ES-I3 (cell line): ENCODE results near the gene CNTFR.

Source experiments
- H3K36me3 ChIP-seq: 2 replicates; pipeline ENCODE4 v1.6.1; 2013; ENCODE audit warnings: mild to moderate bottlenecking, low read length, control low read depth, moderate library complexity; ENCODE audit not compliant: insufficient read depth
- H3K4me1 ChIP-seq: 2 replicates; pipeline ENCODE4 v1.6.1; 2013; ENCODE audit warnings: mild to moderate bottlenecking, control low read depth, low read length; ENCODE audit not compliant: insufficient read depth
- H3K9ac ChIP-seq: 2 replicates; pipeline ENCODE4 v1.6.1; 2013; ENCODE audit warnings: low read depth, mild to moderate bottlenecking, low read length, moderate library complexity
- H3K9me3 ChIP-seq: 2 replicates; pipeline ENCODE4 v1.6.1; 2013; ENCODE audit warnings: mild to moderate bottlenecking, low read length, moderate library complexity; ENCODE audit not compliant: control insufficient read depth, insufficient read depth

CNTFR gene

DNA sequence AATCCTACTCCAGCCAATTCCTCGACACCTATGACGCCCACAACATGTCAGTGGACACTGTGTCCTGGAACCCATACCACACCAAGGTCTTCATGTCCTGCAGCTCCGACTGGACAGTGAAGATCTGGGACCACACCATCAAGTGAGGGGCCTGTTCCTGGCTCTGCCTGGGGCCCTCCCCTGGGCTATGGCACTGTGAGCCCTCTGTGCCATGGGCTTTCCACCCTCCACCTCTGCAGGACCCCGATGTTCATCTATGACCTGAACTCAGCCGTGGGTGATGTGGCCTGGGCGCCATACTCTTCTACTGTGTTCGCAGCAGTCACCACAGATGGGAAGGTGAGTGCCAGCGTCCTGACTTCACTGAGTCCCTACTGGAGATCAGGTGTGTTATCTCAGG lies 75.1 kb downstream of the CNTFR start:
- Histone ChIP-seq H3K36me3 (no peaks in the 10 kb centered on the region), H3K4me1 (peaks cover 33% of the 10 kb centered on the region), H3K9ac (no peak overlapping the region), H3K9me3 (no peaks in the 10 kb centered on the region)

DNA sequence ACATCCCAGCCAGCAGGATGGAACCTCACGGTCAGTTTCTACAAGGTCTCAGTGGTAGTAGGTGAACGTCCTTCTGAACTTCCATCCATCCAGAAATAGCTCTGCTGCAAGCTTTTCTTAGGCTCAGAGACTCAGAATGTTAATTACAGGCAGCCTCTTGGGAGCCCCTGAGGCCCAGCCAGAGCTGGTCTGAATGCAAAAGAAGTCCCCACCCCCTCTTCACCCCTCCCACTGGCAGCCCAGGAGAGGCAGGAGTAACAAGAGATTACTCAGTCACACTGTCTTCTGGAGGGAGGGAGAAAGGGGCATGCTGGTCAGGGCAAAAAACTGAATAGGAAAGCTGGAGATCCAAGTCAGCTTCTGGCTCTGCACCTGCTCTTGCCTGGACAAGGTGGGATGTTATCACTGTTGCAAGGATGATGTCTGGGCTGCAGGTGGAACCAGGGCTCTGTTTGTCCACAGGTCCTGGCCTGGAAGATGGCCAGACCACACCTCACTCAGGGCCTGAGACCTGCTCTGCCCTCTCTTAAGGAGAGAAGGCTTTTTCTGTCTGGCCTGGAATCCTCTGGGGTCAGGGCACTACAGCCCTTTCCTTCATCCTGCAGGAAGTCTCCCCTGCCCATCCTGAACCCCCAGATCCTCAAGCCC lies 75.8 kb downstream of the CNTFR start:
- Histone ChIP-seq H3K36me3 (no peaks in the 10 kb centered on the region), H3K4me1 (peaks cover 33% of the 10 kb centered on the region), H3K9ac (0 out of 2 replicates have a peak overlapping the region, but pooled peaks have one; percentile 2), H3K9me3 (no peaks in the 10 kb centered on the region)

DNA sequence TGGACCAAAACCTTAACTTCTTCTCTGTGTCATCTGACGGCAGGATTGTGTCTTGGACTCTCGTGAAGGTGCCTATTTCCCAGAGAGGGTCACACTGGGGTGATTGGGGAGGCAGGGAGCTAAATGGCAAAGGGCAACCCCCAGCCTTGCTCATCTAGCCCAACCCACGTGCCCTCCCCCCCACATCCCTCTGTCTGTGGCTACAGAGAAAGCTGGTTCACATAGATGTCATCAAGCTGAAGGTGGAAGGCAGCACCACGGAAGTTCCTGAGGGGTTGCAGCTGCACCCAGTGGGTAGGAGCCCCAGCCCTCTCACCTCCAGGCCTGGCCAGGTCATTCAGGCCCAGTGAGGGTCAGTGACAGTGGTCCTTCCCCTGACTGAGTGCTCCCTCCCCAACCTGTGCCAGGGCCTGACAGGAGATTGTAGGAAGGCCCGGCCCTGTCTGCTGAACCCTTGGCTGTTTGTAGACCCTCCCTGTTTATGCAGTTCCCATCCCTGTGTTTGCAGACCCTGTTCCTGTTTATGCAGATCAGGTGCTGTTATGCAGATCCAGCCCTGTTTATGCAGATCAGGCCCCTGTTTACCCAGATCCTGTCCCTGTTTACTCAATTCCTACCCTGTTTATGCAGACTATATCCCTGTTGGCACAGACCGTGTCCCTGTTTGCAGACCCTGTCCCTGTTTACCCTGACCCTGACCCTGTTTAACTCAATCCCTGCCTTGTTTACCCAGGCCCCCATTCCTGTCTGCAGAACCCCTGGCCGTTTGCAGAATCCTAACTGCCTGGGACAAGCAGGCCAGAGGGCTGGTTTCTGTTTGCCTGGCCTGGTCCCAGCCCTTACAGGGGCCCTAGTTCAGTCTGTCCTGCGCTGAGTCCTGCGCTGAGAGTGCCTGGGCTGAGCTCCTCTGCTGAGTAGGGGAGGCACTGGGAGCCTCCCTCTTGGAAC lies 77.1 kb downstream of the CNTFR start:
- no peaks in the 10 kb centered on the region for H3K9me3 ChIP-seq
- peak overlapping the region; percentile 32 for H3K9ac ChIP-seq
- peaks cover 33% of the 10 kb centered on the region for H3K4me1 ChIP-seq
- H3K36me3 ChIP-seq = no peaks in the 10 kb centered on the region

- H3K36me3 ChIP-seq = no peaks in the 10 kb centered on the region
- H3K9ac ChIP-seq = no peak overlapping the region
- peaks cover 33% of the 10 kb centered on the region for H3K4me1 ChIP-seq
- H3K9me3 ChIP-seq = no peaks in the 10 kb centered on the region
Observed at GRCh38 chr9:34510497-34511468, 78.7 kb downstream of the CNTFR start.

GRCh38 chr9:34508951-34509350 lies 80.6 kb downstream of the CNTFR start:
- H3K9ac ChIP-seq = no peak overlapping the region
- H3K4me1 ChIP-seq = peaks cover 29% of the 10 kb centered on the region
- no peaks in the 10 kb centered on the region for H3K9me3 ChIP-seq
- H3K36me3 ChIP-seq = no peaks in the 10 kb centered on the region

GRCh38 chr9:34508463-34508862 lies 81.1 kb downstream of the CNTFR start:
- no peaks in the 10 kb centered on the region for H3K36me3 ChIP-seq
- H3K4me1 ChIP-seq = peaks cover 25% of the 10 kb centered on the region
- H3K9me3 ChIP-seq = no peaks in the 10 kb centered on the region
- H3K9ac ChIP-seq = no peak overlapping the region

DNA sequence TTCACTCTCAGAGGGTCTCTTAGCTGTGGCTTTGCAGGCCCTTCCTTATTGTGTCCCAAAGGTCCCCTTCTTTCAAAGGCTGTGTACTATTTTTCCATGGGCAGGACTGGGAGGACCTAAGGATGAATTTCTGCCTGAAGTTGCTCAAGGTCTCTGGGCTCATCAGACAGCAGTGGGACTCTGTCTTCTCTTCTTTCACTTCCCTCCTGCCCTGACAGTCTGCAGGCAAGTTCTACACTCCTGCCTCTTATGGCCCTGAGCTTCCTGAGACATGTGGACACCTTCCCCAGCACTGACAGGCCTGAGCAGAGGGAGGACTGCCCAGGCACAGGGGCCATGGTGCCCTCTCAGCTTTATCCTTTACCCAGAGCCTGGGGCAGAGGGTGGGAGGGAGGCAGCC lies 81.6 kb downstream of the CNTFR start:
- H3K9ac ChIP-seq = no peak overlapping the region
- H3K9me3 ChIP-seq = no peaks in the 10 kb centered on the region

DNA sequence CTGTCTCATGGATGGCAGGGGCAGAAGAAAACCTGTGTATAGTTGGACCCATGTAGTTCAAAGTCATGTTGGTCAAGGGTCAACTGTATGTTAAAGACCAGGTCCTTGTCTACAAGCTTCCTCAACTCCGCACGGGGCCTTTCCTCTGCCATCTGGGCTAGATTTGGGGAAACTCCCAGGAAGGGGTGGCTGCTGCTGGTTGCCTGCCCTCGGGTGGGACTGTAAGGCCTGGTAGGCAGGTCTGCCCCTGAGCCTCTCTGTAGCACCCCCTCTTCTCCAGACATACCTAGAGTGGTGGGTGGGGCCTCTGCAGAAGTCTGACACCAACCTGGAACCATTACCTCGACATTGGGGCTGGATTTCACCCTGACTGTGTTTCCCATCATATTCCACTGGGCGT lies 82.0 kb downstream of the CNTFR start:
- H3K9me3 ChIP-seq = no peaks in the 10 kb centered on the region
- peaks cover 16% of the 10 kb centered on the region; the same call in 1 of the 2 replicates for H3K4me1 ChIP-seq
- no peak overlapping the region for H3K9ac ChIP-seq
- no peaks in the 10 kb centered on the region for H3K36me3 ChIP-seq

More for the DNA sequence above, 81.6 kb downstream of the CNTFR start:
- Histone ChIP-seq H3K4me1 (peaks cover 20% of the 10 kb centered on the region), H3K36me3 (no peaks in the 10 kb centered on the region)

- Histone ChIP-seq H3K9me3 (no peaks in the 10 kb centered on the region), H3K9ac (no peak overlapping the region), H3K36me3 (no peaks in the 10 kb centered on the region), H3K4me1 (0 out of 2 replicates have a peak, but pooled peaks cover 8% of the 10 kb centered on the region)
Observed at GRCh38 chr9:34506623-34507022, 82.9 kb downstream of the CNTFR start.

DNA sequence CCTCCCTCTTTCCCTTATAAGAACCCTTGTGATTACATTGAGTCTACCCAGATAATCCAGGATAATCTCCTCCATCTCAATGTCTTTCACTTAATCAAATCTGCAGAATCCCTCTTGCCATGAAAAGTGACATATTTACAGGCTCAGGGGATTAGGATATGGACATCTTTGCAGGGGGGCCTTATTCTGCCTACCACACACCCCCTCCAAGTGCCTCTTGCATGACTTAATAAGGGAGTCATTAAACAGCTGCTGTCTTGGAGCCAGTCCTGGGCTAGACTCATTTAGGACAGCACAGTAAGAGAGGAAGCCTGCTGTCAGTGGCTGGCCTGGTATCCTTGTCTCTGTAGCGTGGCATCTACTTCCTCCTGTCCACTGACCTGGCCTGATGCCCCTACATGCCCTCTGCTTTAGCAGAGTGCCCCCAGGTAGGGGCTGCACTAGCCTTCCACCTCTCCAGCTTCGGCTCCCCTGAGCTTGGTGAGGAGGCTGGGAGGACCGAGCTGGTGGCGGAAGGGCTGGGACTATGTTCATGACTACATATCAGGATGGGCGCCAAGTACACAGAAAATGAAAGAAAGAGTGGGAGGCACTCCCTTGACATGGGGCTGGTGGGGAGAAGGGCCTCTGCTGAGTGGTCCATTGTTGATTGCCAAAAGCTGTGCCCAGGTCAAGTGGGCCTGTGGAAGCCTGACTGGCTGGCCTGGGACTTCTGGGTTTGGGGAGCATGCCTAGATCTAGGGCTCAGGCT lies 84.0 kb downstream of the CNTFR start:
- Histone ChIP-seq H3K9me3 (no peaks in the 10 kb centered on the region), H3K4me1 (no peaks in the 10 kb centered on the region), H3K9ac (no peak overlapping the region), H3K36me3 (no peaks in the 10 kb centered on the region)

DNA sequence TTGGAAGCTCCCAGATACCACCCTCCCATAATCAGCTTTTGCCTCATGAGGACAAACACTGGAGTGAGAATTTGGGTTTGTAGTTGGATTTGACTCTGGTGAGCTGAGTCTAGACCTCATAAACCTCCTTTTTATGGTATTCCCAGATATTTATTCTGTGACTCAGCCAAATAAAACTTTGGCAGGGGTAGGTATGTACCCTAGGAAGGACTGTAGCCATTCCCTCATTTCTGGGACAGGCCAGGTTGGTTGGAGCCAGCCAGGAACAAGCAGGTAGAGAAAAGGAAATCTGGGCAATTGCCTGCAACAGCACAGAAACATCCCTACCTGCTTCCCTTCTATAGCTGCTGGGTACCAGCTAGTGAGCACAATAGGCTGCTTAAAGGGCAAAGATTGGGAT lies 86.1 kb downstream of the CNTFR start:
- Histone ChIP-seq H3K36me3 (no peaks in the 10 kb centered on the region), H3K9ac (no peak overlapping the region), H3K4me1 (no peaks in the 10 kb centered on the region), H3K9me3 (no peaks in the 10 kb centered on the region)

GRCh38 chr9:34502891-34503290 lies 86.6 kb downstream of the CNTFR start:
- no peaks in the 10 kb centered on the region for H3K4me1 ChIP-seq
- no peak overlapping the region for H3K9ac ChIP-seq
- no peaks in the 10 kb centered on the region for H3K9me3 ChIP-seq
- H3K36me3 ChIP-seq = no peaks in the 10 kb centered on the region

GRCh38 chr9:34502471-34502870 lies 87.1 kb downstream of the CNTFR start:
- Histone ChIP-seq H3K9ac (no peak overlapping the region), H3K36me3 (no peaks in the 10 kb centered on the region), H3K9me3 (no peaks in the 10 kb centered on the region), H3K4me1 (no peaks in the 10 kb centered on the region)
